Astrocyte of the spinal cord (primary cell): ENCODE data around the gene HCN3.
"Not testable (repeated sequence)": the region's sequence is repeated elsewhere in the genome, so short reads cannot be mapped to it uniquely, and the experiment has no call there.

ENCODE experiments used
- DNase-seq: peaks from one replicate; pipeline ENCODE4 v3.0.0; 2011; ENCODE audit warnings: low read depth, low spot score
- H3K4me3 ChIP-seq: 2 replicates; pipeline ENCODE4 v1.5.1; 2011; ENCODE audit warnings: low read depth, mild to moderate bottlenecking, low read length, moderate library complexity
- in situ Hi-C: cut with HindIII; loops from 2 replicates; pipeline ENCODE4 v1.10.0; 2017; ENCODE audit warnings: low sequenced_read_pairs
- TF ChIP-seq, protein P1 (sequence below): IDR thresholded peaks from 2 replicates; pipeline ENCODE4 v1.5.1; 2012; ENCODE audit warnings: low read depth, mild to moderate bottlenecking, low read length, inconsistent platforms

Gene HCN3

DNA sequence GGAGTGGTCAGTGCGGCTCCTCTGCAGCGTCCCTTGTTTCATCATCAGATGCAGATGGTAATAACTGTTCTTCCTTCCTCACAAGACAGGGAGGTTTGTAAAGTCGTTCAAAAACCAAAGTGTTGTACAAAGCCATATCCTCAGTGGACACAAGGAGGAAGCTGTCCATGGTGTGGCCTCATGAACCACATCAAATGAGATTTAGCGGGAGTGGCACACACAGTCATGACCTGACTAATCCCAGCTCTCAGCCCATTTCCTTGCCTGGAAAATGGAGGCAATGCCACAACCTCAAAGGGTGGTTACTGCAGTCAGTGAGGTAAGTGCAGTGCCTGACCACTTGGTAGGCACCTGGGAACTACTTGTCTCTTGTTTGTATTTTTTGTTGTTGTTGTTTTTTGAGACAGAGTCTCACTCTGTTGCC, 35.4 kb upstream of the HCN3 start:
- H3K4me3 ChIP-seq: no peak overlapping the region
- no peak for DNase-seq
- TF ChIP-seq, protein P1, sequence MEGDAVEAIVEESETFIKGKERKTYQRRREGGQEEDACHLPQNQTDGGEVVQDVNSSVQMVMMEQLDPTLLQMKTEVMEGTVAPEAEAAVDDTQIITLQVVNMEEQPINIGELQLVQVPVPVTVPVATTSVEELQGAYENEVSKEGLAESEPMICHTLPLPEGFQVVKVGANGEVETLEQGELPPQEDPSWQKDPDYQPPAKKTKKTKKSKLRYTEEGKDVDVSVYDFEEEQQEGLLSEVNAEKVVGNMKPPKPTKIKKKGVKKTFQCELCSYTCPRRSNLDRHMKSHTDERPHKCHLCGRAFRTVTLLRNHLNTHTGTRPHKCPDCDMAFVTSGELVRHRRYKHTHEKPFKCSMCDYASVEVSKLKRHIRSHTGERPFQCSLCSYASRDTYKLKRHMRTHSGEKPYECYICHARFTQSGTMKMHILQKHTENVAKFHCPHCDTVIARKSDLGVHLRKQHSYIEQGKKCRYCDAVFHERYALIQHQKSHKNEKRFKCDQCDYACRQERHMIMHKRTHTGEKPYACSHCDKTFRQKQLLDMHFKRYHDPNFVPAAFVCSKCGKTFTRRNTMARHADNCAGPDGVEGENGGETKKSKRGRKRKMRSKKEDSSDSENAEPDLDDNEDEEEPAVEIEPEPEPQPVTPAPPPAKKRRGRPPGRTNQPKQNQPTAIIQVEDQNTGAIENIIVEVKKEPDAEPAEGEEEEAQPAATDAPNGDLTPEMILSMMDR: no peak
- in situ Hi-C loops: no loop called here

DNA sequence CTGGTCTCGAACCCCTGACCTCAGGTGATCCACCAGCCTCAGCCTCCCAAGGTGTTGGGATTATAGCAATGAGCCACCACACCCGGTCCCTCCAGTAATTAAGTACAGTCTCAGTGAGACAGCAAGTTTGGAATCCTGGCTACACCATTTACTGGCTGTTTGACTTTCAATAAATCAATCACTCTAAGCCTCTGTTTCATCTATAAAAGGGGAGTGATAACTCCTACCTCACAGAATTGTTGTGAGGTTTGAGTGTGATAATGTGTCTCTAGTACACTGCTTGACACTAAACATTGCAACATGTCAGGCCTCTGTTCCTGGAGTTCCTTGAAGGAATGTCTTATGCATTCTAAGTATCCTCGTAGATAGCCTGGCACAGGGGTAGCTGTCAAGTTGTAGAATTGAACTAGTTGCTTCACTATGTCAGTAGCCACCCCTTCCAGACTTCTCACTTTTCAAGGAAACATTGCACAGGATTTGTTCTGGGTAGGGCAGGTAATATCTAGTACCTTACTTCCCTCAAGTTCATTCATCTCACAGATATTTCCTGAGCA, 34.4 kb upstream of the HCN3 start:
- peak overlapping the region; percentile 68 for H3K4me3 ChIP-seq
- in situ Hi-C loops: no loop called here
- TF ChIP-seq, protein P1: no peak
- DNase-seq: no peak

DNA sequence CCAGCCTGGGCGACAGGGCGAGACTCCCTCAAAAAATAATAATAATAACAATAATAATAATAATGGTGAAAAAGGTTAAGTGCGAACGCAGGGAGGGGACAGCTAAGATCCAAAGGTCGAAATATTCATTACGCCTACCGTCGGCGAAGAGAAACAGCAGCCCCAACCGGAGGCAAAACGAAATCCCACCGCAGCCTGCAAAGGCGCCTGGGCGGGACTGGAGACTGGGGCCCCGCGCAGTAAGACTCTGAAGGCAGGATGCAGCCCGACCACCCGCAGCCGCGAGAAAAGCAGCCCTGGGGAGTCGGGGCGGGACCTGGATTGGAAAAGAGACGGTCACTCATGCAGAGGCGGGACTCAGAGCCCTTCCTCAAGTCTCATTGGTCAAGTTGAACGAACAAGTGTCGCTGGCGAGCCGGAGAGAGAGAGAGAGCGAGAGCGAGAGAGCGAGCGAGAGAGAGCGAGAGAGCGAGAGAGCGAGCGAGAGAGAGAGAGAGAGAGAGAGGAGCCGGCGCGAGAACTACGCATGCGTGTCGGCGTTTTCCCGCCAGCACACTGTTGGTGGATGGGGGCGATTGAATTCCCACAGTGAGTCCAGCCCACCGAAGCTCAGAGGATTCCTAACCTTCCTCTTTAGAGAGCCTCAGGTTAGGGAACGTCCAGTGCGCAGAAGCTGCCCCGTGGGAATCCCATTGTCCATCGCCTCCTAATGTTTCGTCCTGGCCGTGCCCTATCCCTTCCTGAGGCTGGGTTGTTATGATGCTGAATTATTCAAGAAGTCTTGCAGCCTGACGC, 32.7 kb upstream of the HCN3 start:
- TF ChIP-seq, protein P1: peak; percentile 38
- in situ Hi-C loops: no loop called here

DNA sequence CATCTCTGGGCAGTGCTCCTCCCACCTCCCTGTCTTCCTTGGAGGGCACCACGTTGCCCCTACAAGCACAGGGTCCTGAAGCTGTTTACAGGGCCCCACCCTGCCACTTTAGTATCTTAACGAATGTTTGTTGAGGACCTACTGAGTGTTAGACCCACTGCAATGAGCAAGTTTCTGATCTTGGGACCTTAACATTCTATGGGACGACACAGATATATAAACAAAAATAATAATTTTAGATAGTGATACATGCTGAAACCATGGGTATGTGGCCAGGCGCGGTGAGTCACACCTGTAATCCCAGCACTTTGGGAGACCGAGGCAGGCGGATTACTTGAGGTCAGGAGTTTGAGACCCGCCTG, 32.1 kb upstream of the HCN3 start:
- H3K4me3 ChIP-seq: peak overlapping the region; percentile 68
- in situ Hi-C loops: no loop called here
- no peak for DNase-seq
- TF ChIP-seq, protein P1: no peak

More for the DNA sequence above, 32.7 kb upstream of the HCN3 start:
- peak overlapping the region; percentile 68 for H3K4me3 ChIP-seq
- peak; percentile 100 for DNase-seq

DNA sequence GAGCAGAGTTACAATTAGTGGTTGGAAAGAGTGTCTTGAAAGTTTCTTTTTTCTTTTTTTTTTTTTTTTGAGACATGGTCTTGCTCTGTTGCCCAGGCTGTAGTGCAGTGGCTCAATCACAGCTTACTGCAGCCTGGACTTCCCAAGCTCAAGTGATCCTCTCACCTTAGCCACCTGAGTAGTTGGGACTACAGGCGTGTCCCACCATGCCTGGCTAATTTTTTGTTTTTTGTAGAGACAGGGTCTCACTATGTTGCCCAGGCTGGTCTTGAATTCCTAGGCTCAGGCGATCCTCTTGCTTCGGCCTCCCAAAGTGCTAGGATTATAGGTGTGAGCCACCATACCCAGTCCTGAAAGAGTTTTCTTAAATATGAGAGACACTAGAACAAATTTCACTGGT, 30.5 kb upstream of the HCN3 start:
- in situ Hi-C loops, DNase-seq, H3K4me3 ChIP-seq: not testable (repeated sequence)

DNA sequence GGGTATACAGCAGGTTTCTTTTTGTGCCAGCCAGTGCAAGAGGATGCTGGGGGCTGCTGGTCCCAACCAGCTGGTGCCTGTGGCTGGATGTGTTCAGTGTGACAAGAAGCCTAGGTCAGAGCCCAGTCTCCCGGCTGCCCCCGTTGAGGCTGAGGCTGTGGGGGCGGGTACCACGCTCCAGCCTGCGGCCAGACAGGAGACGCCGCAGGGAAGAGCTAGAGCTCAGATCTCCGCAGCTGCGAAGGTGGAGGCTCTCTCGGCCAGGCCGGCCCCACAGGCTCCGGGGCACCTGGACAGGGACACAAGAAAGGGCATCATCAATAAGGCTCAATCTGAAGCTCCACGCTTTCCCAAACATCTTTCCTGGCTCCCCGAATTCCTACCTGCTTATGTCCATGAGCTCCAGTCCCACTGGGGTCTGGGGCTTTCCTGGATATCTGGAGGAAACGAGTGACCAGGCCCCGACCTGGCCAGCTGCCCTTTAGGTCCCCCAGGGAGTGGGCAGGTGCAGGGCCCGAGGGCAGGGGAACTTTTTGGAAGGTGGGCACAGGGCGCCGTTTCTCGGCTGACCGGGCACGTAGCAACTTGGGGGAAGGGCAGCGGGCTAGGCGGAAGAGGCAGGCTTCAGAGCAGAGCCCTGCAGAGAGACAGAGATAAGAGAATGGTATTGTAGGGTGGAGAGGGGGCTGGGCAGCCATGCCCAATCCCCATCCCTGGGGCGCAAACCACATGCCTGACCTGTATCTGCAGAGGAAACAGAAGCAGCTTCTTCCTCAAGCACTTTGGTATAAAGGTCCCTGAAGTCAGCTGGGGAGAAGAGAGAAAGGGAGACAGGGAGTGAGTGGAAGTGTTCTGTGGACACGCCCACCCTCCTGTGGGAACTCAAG, 29.4 kb upstream of the HCN3 start:
- in situ Hi-C loops: no loop called here
- TF ChIP-seq, protein P1: no peak
- H3K4me3 ChIP-seq: no peak overlapping the region
- no peak for DNase-seq
